Endothelial cell of umbilical vein (primary cell): ENCODE measurements around the gene TEX54. TPM values are rescaled to one million over a fixed set of nuclear protein-coding genes. Genes with fewer than 3 reads are reported as not detected.

Source experiments
- BruUV-seq: library from RNA; stranded (reverse); fragments of 400-500 nt; replicated peaks from 2 replicates; lab custom pipeline; 2021; lab: Mats Ljungman, UMichigan
- CTCF ChIA-PET: fragments of 300-600, 350-600 bp; sonication (Branson Sonifier 250); formaldehyde crosslinking; loops from one replicate; lab custom pipeline; 2021; ENCODE audit warnings: antibody characterized with exemption, inconsistent platforms; lab: Charles Lee
- POLR2A ChIA-PET: fragments of 300-600, 350-600 bp; sonication (Branson Sonifier 250); formaldehyde crosslinking; loops from one replicate; lab custom pipeline; 2021; ENCODE audit warnings: antibody characterized with exemption, inconsistent platforms; lab: Charles Lee
- DNase-seq: peaks from one replicate; pipeline ENCODE4 v3.0.0-alpha.2; 2011; ENCODE audit warnings: low read depth, low spot score
- FAIRE-seq: peaks from 2 replicates; lab custom pipeline; 2011; peaks lifted over from hg19 to GRCh38; lab: Jason Lieb, UNC
- H2AFZ ChIP-seq: 2 replicates; pipeline ENCODE4 v1.6.0; 2012; ENCODE audit warnings: low read depth, low read length, control low read depth, inconsistent platforms
- H3K27ac ChIP-seq: 2 replicates; pipeline ENCODE4 v1.5.1; 2011; ENCODE audit warnings: low read depth, mild to moderate bottlenecking, control low read depth, low read length, moderate library complexity; ENCODE audit not compliant: insufficient read depth
- H3K27me3 ChIP-seq, 2 experiments: 2 replicates each; pipeline versions ENCODE4 v1.6.0 to v1.6.1; 2011; ENCODE audit warnings: low read length in 2 of 2, mixed read lengths in 1 of 2; ENCODE audit not compliant: control insufficient read depth in 2 of 2, insufficient read depth in 2 of 2
- H3K36me3 ChIP-seq, 2 experiments: 2 replicates in 1 of 2; 3 replicates in 1 of 2; pipeline ENCODE4 v1.5.1; 2011; ENCODE audit warnings: low read length in 2 of 2, mild to moderate bottlenecking in 1 of 2, moderate library complexity in 1 of 2; ENCODE audit not compliant: control insufficient read depth in 2 of 2, insufficient read depth in 2 of 2; ENCODE audit errors: extremely low read depth in 1 of 2
- H3K4me1 ChIP-seq: 3 replicates; pipeline ENCODE4 v1.5.1; 2011; ENCODE audit warnings: mild to moderate bottlenecking, low read length; ENCODE audit not compliant: control insufficient read depth, insufficient read depth; ENCODE audit errors: extremely low read depth
- H3K4me2 ChIP-seq: 2 replicates; pipeline ENCODE4 v1.6.1; 2011; ENCODE audit warnings: low read length, control low read depth, mixed read lengths; ENCODE audit not compliant: insufficient read depth
- H3K4me3 ChIP-seq, 3 experiments: fragments of 200-600 bp in 1 of 3; sonication (generic), shearing (Covaris generic) in 1 of 3; replicated peaks in 1 of 3; 2 replicates each; pipeline ENCODE4 v1.5.1; 2011 to 2016; ENCODE audit warnings: control low read depth in 3 of 3, low read length in 3 of 3, mild to moderate bottlenecking in 2 of 3, inconsistent platforms in 1 of 3, low read depth in 1 of 3, moderate library complexity in 1 of 3; ENCODE audit not compliant: insufficient read depth in 1 of 3
- H3K79me2 ChIP-seq: 2 replicates; pipeline ENCODE4 v1.6.0; 2012; ENCODE audit warnings: low read length, inconsistent platforms; ENCODE audit not compliant: control insufficient read depth, insufficient read depth
- H3K9ac ChIP-seq: replicated peaks from 2 replicates; pipeline ENCODE3; 2011; ENCODE audit warnings: low read length, control low read depth; ENCODE audit not compliant: insufficient read depth; ENCODE audit errors: extremely low read depth
- H3K9me1 ChIP-seq: replicated peaks from 3 replicates; pipeline ENCODE4 v1.6.0; 2011; ENCODE audit warnings: mild to moderate bottlenecking, low read length; ENCODE audit not compliant: control insufficient read depth, insufficient read depth; ENCODE audit errors: extremely low read depth
- H3K9me3 ChIP-seq: replicated peaks from 2 replicates; pipeline ENCODE4 v1.5.1; 2012; ENCODE audit warnings: low read length, inconsistent platforms; ENCODE audit not compliant: control insufficient read depth, insufficient read depth
- H4K20me1 ChIP-seq: replicated peaks from 2 replicates; pipeline ENCODE3; 2011; ENCODE audit warnings: mild to moderate bottlenecking, low read length; ENCODE audit not compliant: control insufficient read depth, insufficient read depth; ENCODE audit errors: extremely low read depth
- EZH2 ChIP-seq: IDR thresholded peaks from 2 replicates; pipeline ENCODE4 v1.6.1; 2012; ENCODE audit warnings: borderline replicate concordance, low read depth, mild to moderate bottlenecking, moderate library complexity, low read length, inconsistent platforms; ENCODE audit not compliant: severe bottlenecking
- FOS ChIP-seq: IDR thresholded peaks from 2 replicates; pipeline ENCODE4 v1.6.1; 2011; ENCODE audit warnings: mild to moderate bottlenecking, low read length, moderate library complexity, borderline replicate concordance; ENCODE audit not compliant: insufficient read depth
- GATA2 ChIP-seq: IDR thresholded peaks from 2 replicates; pipeline ENCODE4 v1.7.0; 2011; ENCODE audit warnings: low read depth, mild to moderate bottlenecking, moderate library complexity, mixed read lengths, low read length; ENCODE audit not compliant: insufficient read length, insufficient read depth
- JUN ChIP-seq: IDR thresholded peaks from 2 replicates; pipeline ENCODE4 v1.6.1; 2011; ENCODE audit warnings: borderline replicate concordance, low read depth; ENCODE audit not compliant: insufficient read length, insufficient read depth
- MAX ChIP-seq: IDR thresholded peaks from 2 replicates; pipeline ENCODE4 v1.6.1; 2011; ENCODE audit not compliant: insufficient read depth, insufficient read length
- MYC ChIP-seq: IDR thresholded peaks from one replicate; pipeline ENCODE4 v1.6.1; 2011; ENCODE audit warnings: mild to moderate bottlenecking, low read depth, low read length
- POLR2A ChIP-seq: IDR thresholded peaks from 2 replicates; pipeline ENCODE4 v1.6.1; 2012; ENCODE audit warnings: low read depth, mild to moderate bottlenecking, control low read depth, low read length
- POLR2AphosphoS5 ChIP-seq: IDR thresholded peaks from 2 replicates; pipeline ENCODE4 v1.6.1; 2012; ENCODE audit warnings: low read depth, mild to moderate bottlenecking, control low read depth, low read length, moderate library complexity; ENCODE audit not compliant: insufficient read depth
- dilution Hi-C: fragments of 300-500 bp; cut with MboI; formaldehyde crosslinking; loops from one replicate; pipeline ENCODE4 v1.15.0; 2019; ENCODE audit warnings: low sequenced_read_pairs; ENCODE audit not compliant: extremely low pct_ligation_motif_present
- intact Hi-C: fragments of 100-400 bp; cut with micrococcal nuclease; formaldehyde crosslinking; loops from one replicate; pipeline ENCODE4 v1.10.0; 2022
- polyA plus RNA-seq, 4 experiments: library from polyadenylated mRNA; depleted of rRNA in 3 of 4; stranded (reverse) in 3 of 4; unstranded in 1 of 4; fragments of >200 nt; gene quantifications; 2 replicates each; pipeline versions ENCODE4 v1.2.1 to v1.2.3, GENCODE V29; 2011 to 2012; ENCODE audit warnings: missing spikeins in 1 of 4
- total RNA-seq: library from RNA; stranded (reverse); gene quantifications from 2 replicates; pipeline ENCODE4 v1.2.3, GENCODE V29; 2021
- TF ChIP-seq, protein P1 (sequence below), 2 donors: IDR thresholded peaks; 1 replicate in 1 of 2; 2 replicates in 1 of 2; pipeline ENCODE4 v1.5.1; 2011; ENCODE audit warnings: low read length in 2 of 2, mild to moderate bottlenecking in 2 of 2, moderate library complexity in 2 of 2, control low read depth in 1 of 2, inconsistent platforms in 1 of 2, low read depth in 1 of 2; ENCODE audit not compliant: insufficient read depth in 1 of 2; ENCODE audit errors: extremely low read depth in 1 of 2

TEX54 gene
- total and polyA plus RNA-seq, 2 donors (not counting 3 experiments of a cell fraction or from before 2014, with no cell fraction given): not detected

DNA sequence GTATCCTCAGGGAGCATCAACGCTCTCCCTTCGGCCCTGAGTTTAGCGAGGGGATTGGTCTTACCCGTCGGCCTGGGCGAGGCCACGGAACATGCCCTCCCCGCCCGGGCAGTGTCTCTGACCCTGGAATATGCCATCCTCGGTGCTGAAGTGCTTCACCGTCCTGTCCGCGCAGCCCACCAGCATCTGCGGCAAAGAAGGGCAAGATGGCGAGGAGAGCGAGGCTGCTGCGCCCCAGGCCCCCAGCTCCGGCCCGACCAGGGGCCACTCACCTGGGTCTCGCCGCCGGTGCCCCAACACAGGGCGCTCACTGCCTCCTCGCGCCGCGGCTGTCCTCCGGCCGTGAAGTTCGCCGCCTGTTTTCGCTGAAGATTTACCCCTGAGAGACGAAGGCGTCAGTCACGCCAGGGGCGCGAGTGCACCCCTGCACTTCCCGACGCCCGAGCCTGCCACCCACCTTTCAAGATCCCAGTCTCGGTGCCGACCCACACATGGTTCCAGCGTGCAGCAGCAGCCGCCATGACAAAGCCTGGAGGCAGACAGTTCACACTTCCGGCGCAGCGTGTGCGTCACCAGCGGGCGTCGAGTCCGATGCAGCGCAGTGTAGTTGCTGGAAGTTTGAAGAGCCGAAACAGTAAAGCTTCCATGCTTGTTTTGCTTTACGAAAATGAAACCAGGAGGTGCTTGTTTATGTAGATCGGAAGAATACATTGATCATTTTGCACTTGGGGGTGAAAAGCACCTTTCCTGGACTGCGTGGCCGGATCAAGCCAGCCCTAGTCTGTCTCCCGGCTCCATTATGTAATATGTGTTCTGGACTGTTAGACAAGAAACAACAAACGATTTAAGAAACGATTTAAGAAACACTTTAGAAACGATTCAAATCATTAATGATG lies 6.7 kb upstream of the TEX54 start, which contains the start of gene WDR74:
TSS of gene WDR74 (minus strand) at position 541 of the 896 bp plus-strand sequence. CDS start at position 521, 20 bp downstream.
- peaks cover 25% of the 10 kb centered on the region for H3K79me2 ChIP-seq
- H3K4me2 ChIP-seq: peak within 1 kb of the TSS; percentile 89
- intact Hi-C loops: loop anchor here (1.0 kb wide), 2 partner anchors 34 to 52 kb away; partner anchors contain the start of genes NXF1 and TMEM179B
- POLR2A ChIA-PET: interaction anchor here (0.6 to 3.4 kb wide), 8 partner anchors 7 to 160 kb away, joined by 3 to 186 read pairs (median 24); partner anchors contain the start of genes HNRNPUL2, NXF1, POLR2G and STX5
- H3K4me1 ChIP-seq: peaks cover 7% of the 10 kb centered on the region
- CTCF ChIA-PET: interaction anchor here (0.6 to 3.0 kb wide), 4 partner anchors 22 to 85 kb away, joined by 3 to 27 read pairs (median 3); partner anchors contain the start of genes SLC3A2, TMEM179B and ZBTB3
- H3K27me3 ChIP-seq: no peaks in the 10 kb centered on the region
- FAIRE-seq (peak; percentile 81), DNase-seq (peak; percentile 93)
- peak within 1 kb of the TSS; percentile 19 for H2AFZ ChIP-seq
- peak within 1 kb of the TSS; percentile 34 to 90 (median 84) for H3K4me3 ChIP-seq
- peak within 1 kb of the TSS; percentile 79 for H3K9ac ChIP-seq
- H3K36me3 ChIP-seq: peaks cover 5 to 10% of the 10 kb centered on the region in 2 experiments
- no peaks in the 10 kb centered on the region for H4K20me1 ChIP-seq
- H3K9me3 ChIP-seq: no peaks in the 10 kb centered on the region
- dilution Hi-C loops: no loop called here
- BruUV-seq: no TSS peak
- peak; percentile 98 for TF ChIP-seq MAX
- TF ChIP-seq GATA2: no peak
- no peak for TF ChIP-seq JUN
- peak; percentile 92 for TF ChIP-seq POLR2A
- no peak for TF ChIP-seq FOS
- TF ChIP-seq POLR2AphosphoS5: peak; percentile 94
- TF ChIP-seq EZH2: no peak
- TF ChIP-seq MYC: peak; percentile 94
- TF ChIP-seq, protein P1, sequence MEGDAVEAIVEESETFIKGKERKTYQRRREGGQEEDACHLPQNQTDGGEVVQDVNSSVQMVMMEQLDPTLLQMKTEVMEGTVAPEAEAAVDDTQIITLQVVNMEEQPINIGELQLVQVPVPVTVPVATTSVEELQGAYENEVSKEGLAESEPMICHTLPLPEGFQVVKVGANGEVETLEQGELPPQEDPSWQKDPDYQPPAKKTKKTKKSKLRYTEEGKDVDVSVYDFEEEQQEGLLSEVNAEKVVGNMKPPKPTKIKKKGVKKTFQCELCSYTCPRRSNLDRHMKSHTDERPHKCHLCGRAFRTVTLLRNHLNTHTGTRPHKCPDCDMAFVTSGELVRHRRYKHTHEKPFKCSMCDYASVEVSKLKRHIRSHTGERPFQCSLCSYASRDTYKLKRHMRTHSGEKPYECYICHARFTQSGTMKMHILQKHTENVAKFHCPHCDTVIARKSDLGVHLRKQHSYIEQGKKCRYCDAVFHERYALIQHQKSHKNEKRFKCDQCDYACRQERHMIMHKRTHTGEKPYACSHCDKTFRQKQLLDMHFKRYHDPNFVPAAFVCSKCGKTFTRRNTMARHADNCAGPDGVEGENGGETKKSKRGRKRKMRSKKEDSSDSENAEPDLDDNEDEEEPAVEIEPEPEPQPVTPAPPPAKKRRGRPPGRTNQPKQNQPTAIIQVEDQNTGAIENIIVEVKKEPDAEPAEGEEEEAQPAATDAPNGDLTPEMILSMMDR (IDR thresholded peaks at IDR 0.05; ENCODE audit: extremely low read depth in 1 of 2, insufficient read depth in 1 of 2, low read depth in 1 of 2, low read length in 2 of 2): no peak
- peak within 1 kb of the TSS; percentile 74 for H3K27ac ChIP-seq
- H3K9me1 ChIP-seq: no peaks in the 10 kb centered on the region
